GM12878 (cell line): ENCODE results near the gene SETD6. TPM values are rescaled to one million over a fixed set of nuclear protein-coding genes. Genes with fewer than 3 reads are reported as not detected.

Experiments used
- ASH2L ChIP-seq: fragments of 300-600, 200-600 bp; sonication (generic); IDR thresholded peaks from 2 replicates; pipeline ENCODE4 v1.6.1; 2017; ENCODE audit warnings: low read depth, mild to moderate bottlenecking, borderline replicate concordance
- CEBPB ChIP-seq, 2 experiments: fragments of 150-350 bp in 1 of 2; IDR thresholded peaks; 2 replicates each; pipeline ENCODE4 v1.6.1; 2012 to 2014; ENCODE audit warnings: low read depth in 2 of 2, low read length in 2 of 2, borderline replicate concordance in 1 of 2, inconsistent platforms in 1 of 2
- CREB1 ChIP-seq: IDR thresholded peaks from 2 replicates; pipeline ENCODE4 v1.6.1; 2012; ENCODE audit warnings: low read depth, mild to moderate bottlenecking, inconsistent platforms
- ETV6 ChIP-seq, 2 experiments: fragments of 450-650 bp in 1 of 2; IDR thresholded peaks in 1 of 2; conservative IDR thresholded peaks in 1 of 2; 2 replicates each; pipeline ENCODE4 v1.6.1; 2014; ENCODE audit warnings: antibody characterized with exemption in 1 of 2, borderline replicate concordance in 1 of 2, low read depth in 1 of 2, mild to moderate bottlenecking in 1 of 2, moderate library complexity in 1 of 2
- IRF4 ChIP-seq: IDR thresholded peaks from 2 replicates; pipeline ENCODE4 v1.6.1; 2011; ENCODE audit warnings: low read depth, low read length
- JUNB ChIP-seq: IDR thresholded peaks from 2 replicates; pipeline ENCODE4 v1.6.1; 2016; ENCODE audit warnings: antibody characterized with exemption, mild to moderate bottlenecking
- KDM1A ChIP-seq: fragments of 200-600 bp; sonication (generic); IDR thresholded peaks from 2 replicates; pipeline ENCODE4 v1.6.1; 2016; ENCODE audit warnings: borderline replicate concordance
- LARP7 ChIP-seq: fragments of 450-650 bp; IDR thresholded peaks from 2 replicates; pipeline ENCODE4 v1.6.1; 2017; ENCODE audit warnings: mild to moderate bottlenecking
- MEF2A ChIP-seq: IDR thresholded peaks from 2 replicates; pipeline ENCODE4 v1.6.1; 2011; ENCODE audit warnings: low read depth, mild to moderate bottlenecking, low read length, moderate library complexity; ENCODE audit not compliant: insufficient read depth
- MEF2B ChIP-seq: fragments of 450-650 bp; IDR thresholded peaks from 2 replicates; pipeline ENCODE4 v1.6.1; 2018; ENCODE audit warnings: mild to moderate bottlenecking, moderate library complexity; ENCODE audit not compliant: partially characterized antibody, poor library complexity, severe bottlenecking
- NFIC ChIP-seq: IDR thresholded peaks from 2 replicates; pipeline ENCODE4 v1.6.1; 2012; ENCODE audit warnings: low read depth, mild to moderate bottlenecking, inconsistent platforms, low read length, moderate library complexity
- NFYB ChIP-seq: IDR thresholded peaks from 2 replicates; pipeline ENCODE4 v1.6.1; 2011; ENCODE audit warnings: low read depth, mild to moderate bottlenecking, low read length, improper control_type of control experiment, moderate library complexity; ENCODE audit not compliant: insufficient read depth
- PML ChIP-seq: IDR thresholded peaks from 2 replicates; pipeline ENCODE4 v1.6.1; 2012; ENCODE audit warnings: low read length, inconsistent platforms
- POU2F2 ChIP-seq: IDR thresholded peaks from 3 replicates; pipeline ENCODE4 v1.6.1; 2011; ENCODE audit warnings: low read depth, mild to moderate bottlenecking, low read length, borderline replicate concordance
- RAD21 ChIP-seq: IDR thresholded peaks from 2 replicates; pipeline ENCODE4 v1.6.1; 2011; ENCODE audit warnings: mild to moderate bottlenecking, low read depth, low read length, moderate library complexity; ENCODE audit not compliant: insufficient read depth
- RUNX3 ChIP-seq: IDR thresholded peaks from 2 replicates; pipeline ENCODE4 v1.6.1; 2012; ENCODE audit warnings: low read length, inconsistent platforms
- SMARCA5 ChIP-seq: fragments of 450-650 bp; IDR thresholded peaks from 2 replicates; pipeline ENCODE4 v1.6.1; 2017; ENCODE audit warnings: mild to moderate bottlenecking
- SRF ChIP-seq, 2 experiments: IDR thresholded peaks; 2 replicates each; pipeline ENCODE4 v1.6.1; 2011; ENCODE audit warnings: low read depth in 2 of 2, low read length in 2 of 2, mild to moderate bottlenecking in 1 of 2, moderate library complexity in 1 of 2
- TAF1 ChIP-seq: IDR thresholded peaks from 2 replicates; pipeline ENCODE4 v1.6.1; 2011; ENCODE audit warnings: mild to moderate bottlenecking, low read depth, low read length, borderline replicate concordance
- YBX1 ChIP-seq: fragments of 450-650 bp; IDR thresholded peaks from 2 replicates; pipeline ENCODE4 v1.6.1; 2016; ENCODE audit warnings: antibody characterized with exemption
- ZNF384 ChIP-seq: IDR thresholded peaks from 2 replicates; pipeline ENCODE4 v1.6.1; 2012; ENCODE audit warnings: low read depth, mild to moderate bottlenecking, low read length, improper control_type of control experiment, borderline replicate concordance
- polyA plus RNA-seq, 11 experiments: library from polyadenylated mRNA; depleted of rRNA in 4 of 11; unstranded in 6 of 11; stranded (reverse) in 5 of 11; fragments of >200 nt; fragmentation: Nextera tagmentation in 4 of 11; fragmentation: Illumina TruSeq in 1 of 11; extraction: Ambion mirVana in 4 of 11; extraction: Trizol in 1 of 11; gene quantifications; 1 replicate in 1 of 11; 2 replicates in 10 of 11; pipeline versions ENCODE4 v1.2.1 to v1.2.3, GENCODE V29; 2011 to 2016; ENCODE audit warnings: inconsistent platforms in 2 of 11, missing spikeins in 2 of 11, low read depth in 1 of 11
- total RNA-seq, 4 experiments: library from RNA; depleted of rRNA in 3 of 4; stranded (reverse); fragments of >200 nt in 3 of 4; fragmentation: Illumina TruSeq in 1 of 4; extraction: Trizol in 1 of 4; gene quantifications; 2 replicates each; pipeline versions ENCODE4 v1.2.1 to v1.2.3, GENCODE V29; 2013 to 2021
- TF ChIP-seq, protein P1 (sequence below): fragments of 450-650 bp; conservative IDR thresholded peaks from 2 replicates; pipeline ENCODE4 v1.6.1; 2017; ENCODE audit warnings: mild to moderate bottlenecking, moderate library complexity
- TF ChIP-seq, protein P2 (sequence below): fragments of 150-350 bp; IDR thresholded peaks from 2 replicates; pipeline ENCODE4 v1.6.1; 2014; ENCODE audit warnings: mild to moderate bottlenecking, low read depth, low read length
- TF ChIP-seq, protein P3 (sequence below): IDR thresholded peaks from 2 replicates; pipeline ENCODE4 v1.6.1; 2011; ENCODE audit warnings: mild to moderate bottlenecking, low read depth, low read length, moderate library complexity; ENCODE audit not compliant: insufficient replicate concordance
- TF ChIP-seq, protein P4 (sequence below): IDR thresholded peaks from 2 replicates; pipeline ENCODE4 v1.6.1; 2011; ENCODE audit warnings: low read depth, mild to moderate bottlenecking, low read length, moderate library complexity, borderline replicate concordance; ENCODE audit errors: extremely low read depth

Gene SETD6
- total and polyA plus RNA-seq, 10 of the 15 experiments (the other 5 are each of a cell fraction or from before 2014, with no cell fraction given), result 8.2 to 23.8 (median 16.2) TPM

DNA sequence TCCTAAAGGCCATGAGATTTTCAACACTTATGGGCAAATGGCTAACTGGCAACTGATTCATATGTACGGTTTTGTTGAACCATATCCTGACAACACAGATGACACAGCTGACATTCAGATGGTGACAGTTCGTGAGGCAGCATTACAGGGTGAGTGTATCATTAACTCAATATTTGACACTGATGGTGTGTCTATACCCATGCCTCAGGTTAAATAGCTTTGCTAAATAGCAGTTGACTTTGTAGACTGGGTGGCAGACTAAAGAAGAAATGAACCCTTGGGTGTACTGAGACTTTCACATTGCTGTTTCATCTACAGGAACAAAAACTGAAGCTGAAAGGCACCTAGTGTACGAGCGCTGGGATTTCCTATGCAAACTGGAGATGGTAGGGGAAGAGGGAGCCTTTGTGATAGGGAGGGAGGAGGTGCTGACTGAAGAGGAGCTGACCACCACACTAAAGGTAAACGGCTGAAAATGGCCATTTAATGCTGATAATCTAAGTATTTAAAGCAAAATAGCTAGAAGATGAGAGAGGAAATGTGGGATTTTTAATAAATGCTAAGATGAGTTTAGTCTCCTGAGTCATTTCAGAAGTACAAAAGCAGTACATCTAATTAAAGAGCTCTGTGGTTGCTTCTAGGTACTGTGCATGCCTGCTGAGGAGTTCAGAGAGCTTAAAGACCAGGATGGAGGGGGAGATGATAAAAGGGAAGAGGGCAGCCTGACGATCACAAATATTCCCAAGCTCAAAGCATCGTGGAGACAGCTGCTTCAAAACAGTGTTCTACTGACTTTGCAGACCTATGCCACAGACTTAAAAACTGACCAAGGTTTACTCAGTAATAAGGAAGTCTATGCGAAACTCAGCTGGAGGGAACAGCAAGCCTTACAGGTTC is 3.0 kb downstream of the SETD6 start (continued):
- TF ChIP-seq, protein P1, sequence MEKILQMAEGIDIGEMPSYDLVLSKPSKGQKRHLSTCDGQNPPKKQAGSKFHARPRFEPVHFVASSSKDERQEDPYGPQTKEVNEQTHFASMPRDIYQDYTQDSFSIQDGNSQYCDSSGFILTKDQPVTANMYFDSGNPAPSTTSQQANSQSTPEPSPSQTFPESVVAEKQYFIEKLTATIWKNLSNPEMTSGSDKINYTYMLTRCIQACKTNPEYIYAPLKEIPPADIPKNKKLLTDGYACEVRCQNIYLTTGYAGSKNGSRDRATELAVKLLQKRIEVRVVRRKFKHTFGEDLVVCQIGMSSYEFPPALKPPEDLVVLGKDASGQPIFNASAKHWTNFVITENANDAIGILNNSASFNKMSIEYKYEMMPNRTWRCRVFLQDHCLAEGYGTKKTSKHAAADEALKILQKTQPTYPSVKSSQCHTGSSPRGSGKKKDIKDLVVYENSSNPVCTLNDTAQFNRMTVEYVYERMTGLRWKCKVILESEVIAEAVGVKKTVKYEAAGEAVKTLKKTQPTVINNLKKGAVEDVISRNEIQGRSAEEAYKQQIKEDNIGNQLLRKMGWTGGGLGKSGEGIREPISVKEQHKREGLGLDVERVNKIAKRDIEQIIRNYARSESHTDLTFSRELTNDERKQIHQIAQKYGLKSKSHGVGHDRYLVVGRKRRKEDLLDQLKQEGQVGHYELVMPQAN, result no peak
- TF ChIP-seq LARP7 (no peak), RUNX3 (peak; percentile 83), ETV6 (conservative IDR thresholded peaks at IDR 0.05 in 1 of 2, IDR thresholded peaks at IDR 0.05 in 1 of 2; ENCODE audit: borderline replicate concordance in 1 of 2, low read depth in 1 of 2) (no peak), TAF1 (no peak), ZNF384 (no peak), PML (no peak; the same call in none of the 2 replicates), ASH2L (no peak), MEF2A (peak; percentile 86), RAD21 (no peak), POU2F2 (no peak), SMARCA5 (no peak), CREB1 (no peak), SRF (IDR thresholded peaks at IDR 0.05; ENCODE audit: low read depth in 2 of 2, low read length in 2 of 2) (no peak), JUNB (peak; percentile 92), MEF2B (peak; percentile 69), IRF4 (peak; percentile 91), CEBPB (IDR thresholded peaks at IDR 0.05; ENCODE audit: borderline replicate concordance in 1 of 2, low read depth in 2 of 2, low read length in 2 of 2) (no peak), YBX1 (no peak), NFIC (peak; percentile 70; the same call in 1 of the 2 replicates), KDM1A (no peak), NFYB (no peak)
- TF ChIP-seq, protein P2, sequence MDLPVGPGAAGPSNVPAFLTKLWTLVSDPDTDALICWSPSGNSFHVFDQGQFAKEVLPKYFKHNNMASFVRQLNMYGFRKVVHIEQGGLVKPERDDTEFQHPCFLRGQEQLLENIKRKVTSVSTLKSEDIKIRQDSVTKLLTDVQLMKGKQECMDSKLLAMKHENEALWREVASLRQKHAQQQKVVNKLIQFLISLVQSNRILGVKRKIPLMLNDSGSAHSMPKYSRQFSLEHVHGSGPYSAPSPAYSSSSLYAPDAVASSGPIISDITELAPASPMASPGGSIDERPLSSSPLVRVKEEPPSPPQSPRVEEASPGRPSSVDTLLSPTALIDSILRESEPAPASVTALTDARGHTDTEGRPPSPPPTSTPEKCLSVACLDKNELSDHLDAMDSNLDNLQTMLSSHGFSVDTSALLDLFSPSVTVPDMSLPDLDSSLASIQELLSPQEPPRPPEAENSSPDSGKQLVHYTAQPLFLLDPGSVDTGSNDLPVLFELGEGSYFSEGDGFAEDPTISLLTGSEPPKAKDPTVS, result no peak
- TF ChIP-seq, protein P3, sequence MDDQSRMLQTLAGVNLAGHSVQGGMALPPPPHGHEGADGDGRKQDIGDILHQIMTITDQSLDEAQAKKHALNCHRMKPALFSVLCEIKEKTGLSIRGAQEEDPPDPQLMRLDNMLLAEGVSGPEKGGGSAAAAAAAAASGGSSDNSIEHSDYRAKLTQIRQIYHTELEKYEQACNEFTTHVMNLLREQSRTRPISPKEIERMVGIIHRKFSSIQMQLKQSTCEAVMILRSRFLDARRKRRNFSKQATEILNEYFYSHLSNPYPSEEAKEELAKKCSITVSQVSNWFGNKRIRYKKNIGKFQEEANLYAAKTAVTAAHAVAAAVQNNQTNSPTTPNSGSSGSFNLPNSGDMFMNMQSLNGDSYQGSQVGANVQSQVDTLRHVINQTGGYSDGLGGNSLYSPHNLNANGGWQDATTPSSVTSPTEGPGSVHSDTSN, result no peak
- TF ChIP-seq, protein P4, sequence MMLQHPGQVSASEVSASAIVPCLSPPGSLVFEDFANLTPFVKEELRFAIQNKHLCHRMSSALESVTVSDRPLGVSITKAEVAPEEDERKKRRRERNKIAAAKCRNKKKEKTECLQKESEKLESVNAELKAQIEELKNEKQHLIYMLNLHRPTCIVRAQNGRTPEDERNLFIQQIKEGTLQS, result no peak
